Thymus (tissue), 11 donors: ENCODE data around the gene IQGAP3. TPM values are rescaled to one million over a fixed set of nuclear protein-coding genes. Genes with fewer than 3 reads are reported as not detected.

Experiments
- DNase-seq, 9 donors: peaks; one replicate each; pipeline ENCODE4 v3.0.0-alpha.2; 2013; ENCODE audit warnings: low spot score in 9 of 9, low read depth in 6 of 9, missing footprints in 1 of 9
- H3K27ac ChIP-seq, 2 donors: one replicate each; pipeline ENCODE4 v1.5.1; 2013; ENCODE audit warnings: control low read depth in 1 of 2, low read depth in 1 of 2, low read length in 1 of 2, mild to moderate bottlenecking in 1 of 2, moderate library complexity in 1 of 2
- H3K27me3 ChIP-seq, 2 donors: one replicate each; pipeline ENCODE4 v1.5.1; 2013; ENCODE audit warnings: low read length in 1 of 2; ENCODE audit not compliant: control insufficient read depth in 2 of 2, insufficient read depth in 1 of 2
- H3K36me3 ChIP-seq, 2 donors: one replicate each; pipeline ENCODE4 v1.5.1; 2013; ENCODE audit warnings: low read length in 1 of 2, mild to moderate bottlenecking in 1 of 2, moderate library complexity in 1 of 2; ENCODE audit not compliant: control insufficient read depth in 2 of 2, insufficient read depth in 2 of 2
- H3K4me1 ChIP-seq, 2 donors: one replicate each; pipeline ENCODE4 v1.5.1; 2013; ENCODE audit warnings: low read length in 2 of 2; ENCODE audit not compliant: control insufficient read depth in 2 of 2, insufficient read depth in 2 of 2
- H3K4me3 ChIP-seq, 2 donors: one replicate each; pipeline ENCODE4 v1.5.1; 2013; ENCODE audit warnings: low read length in 2 of 2, control low read depth in 1 of 2, mild to moderate bottlenecking in 1 of 2
- H3K9me3 ChIP-seq, 2 donors: one replicate each; pipeline ENCODE4 v1.5.1; 2013; ENCODE audit warnings: low read length in 1 of 2, mild to moderate bottlenecking in 1 of 2; ENCODE audit not compliant: control insufficient read depth in 2 of 2, insufficient read depth in 1 of 2
- WGBS: extraction: QIAGEN DNeasy Blood & Tissue Kit; methylation state at CpG from one replicate; pipeline ENCODE4 v1.1.7; 2013; 5-methylcytosine and 5-hydroxymethylcytosine counted together
- polyA plus RNA-seq: library from polyadenylated mRNA; stranded (reverse); fragments of 200-250 nt; gene quantifications from one replicate; pipeline ENCODE4 v1.2.3, GENCODE V29; 2013
- total RNA-seq: library from RNA; stranded (reverse); fragments of 120-200 nt; gene quantifications from one replicate; pipeline ENCODE4 v1.2.4, GENCODE V29; 2013
- donor health status: healthy.

Gene IQGAP3
- total and polyA plus RNA-seq, 2 donors = 1.0 to 2.5 TPM

GRCh38 chr1:156547434-156547833 lies 24.9 kb downstream of the IQGAP3 start:
- Histone ChIP-seq H3K4me3 (no peak overlapping the region), H3K9me3 (no peaks in the 10 kb centered on the region), H3K27ac (no peak overlapping the region), H3K27me3 (no peaks in the 10 kb centered on the region), H3K36me3 (peaks cover 6 to 10% of the 10 kb centered on the region in 2 donors), H3K4me1 (no peaks in the 10 kb centered on the region)
- DNase-seq = no peak
- 96% methylated on average over 4 of the region's 4 CpGs for WGBS

- no peak overlapping the region for H3K27ac ChIP-seq
- no peak overlapping the region for H3K4me3 ChIP-seq
- H3K4me1 ChIP-seq = no peaks in the 10 kb centered on the region
- no peaks in the 10 kb centered on the region for H3K9me3 ChIP-seq
- H3K27me3 ChIP-seq = no peaks in the 10 kb centered on the region
- 85% methylated on average over 3 of the region's 3 CpGs for WGBS
- peaks cover 6 to 10% of the 10 kb centered on the region in 2 donors for H3K36me3 ChIP-seq
- no peak for DNase-seq
Measured at GRCh38 chr1:156546267-156546666, 26.1 kb downstream of the IQGAP3 start.

GRCh38 chr1:156544592-156545102 lies 27.7 kb downstream of the IQGAP3 start:
- no peak for DNase-seq
- H3K27me3 ChIP-seq = no peaks in the 10 kb centered on the region

GRCh38 chr1:156543066-156543465 lies 29.3 kb downstream of the IQGAP3 start:
- H3K27me3 ChIP-seq = no peaks in the 10 kb centered on the region
- no peaks in the 10 kb centered on the region for H3K4me1 ChIP-seq
- no peak overlapping the region for H3K27ac ChIP-seq
- no peaks in the 10 kb centered on the region for H3K9me3 ChIP-seq
- no peak overlapping the region for H3K4me3 ChIP-seq
- DNase-seq = no peak
- 86% methylated on average over 1 of the region's 1 CpG for WGBS
- H3K36me3 ChIP-seq = peaks cover 14 to 20% of the 10 kb centered on the region in 2 donors

More at GRCh38 chr1:156544592-156545102, 27.7 kb downstream of the IQGAP3 start:
- H3K4me1 ChIP-seq = no peaks in the 10 kb centered on the region
- no peaks in the 10 kb centered on the region for H3K9me3 ChIP-seq
- no peak overlapping the region for H3K27ac ChIP-seq
- H3K36me3 ChIP-seq = peaks cover 9 to 15% of the 10 kb centered on the region in 2 donors
- H3K4me3 ChIP-seq = no peak overlapping the region
- 99% methylated on average over 3 of the region's 3 CpGs for WGBS

GRCh38 chr1:156540955-156541354 lies 31.4 kb downstream of the IQGAP3 start:
- WGBS = 100% methylated on average over 2 of the region's 2 CpGs
- no peak for DNase-seq

GRCh38 chr1:156539818-156540355 lies 32.5 kb downstream of the IQGAP3 start:
- H3K9me3 ChIP-seq = no peaks in the 10 kb centered on the region
- peaks cover 20 to 27% of the 10 kb centered on the region in 2 donors for H3K36me3 ChIP-seq
- no peak overlapping the region for H3K27ac ChIP-seq
- H3K27me3 ChIP-seq = no peaks in the 10 kb centered on the region
- no peaks in the 10 kb centered on the region for H3K4me1 ChIP-seq
- 80% methylated on average over 4 of the region's 4 CpGs for WGBS
- no peak overlapping the region for H3K4me3 ChIP-seq
- DNase-seq = no peak

More at GRCh38 chr1:156540955-156541354, 31.4 kb downstream of the IQGAP3 start:
- H3K36me3 ChIP-seq = peaks cover 17 to 19% of the 10 kb centered on the region in 2 donors
- H3K27ac ChIP-seq = no peak overlapping the region
- H3K4me1 ChIP-seq = no peaks in the 10 kb centered on the region
- no peaks in the 10 kb centered on the region for H3K9me3 ChIP-seq
- H3K4me3 ChIP-seq = no peak overlapping the region
- no peaks in the 10 kb centered on the region for H3K27me3 ChIP-seq

GRCh38 chr1:156538711-156539440 lies 33.5 kb downstream of the IQGAP3 start:
- WGBS = 98% methylated on average over 10 of the region's 10 CpGs
- no peak for DNase-seq
- Histone ChIP-seq H3K4me3 (no peak overlapping the region), H3K9me3 (no peaks in the 10 kb centered on the region), H3K4me1 (no peaks in the 10 kb centered on the region), H3K27me3 (no peaks in the 10 kb centered on the region), H3K27ac (no peak overlapping the region), H3K36me3 (peaks cover 25 to 30% of the 10 kb centered on the region in 2 donors)

GRCh38 chr1:156537027-156537426 lies 35.3 kb downstream of the IQGAP3 start:
- no peak for DNase-seq
- Histone ChIP-seq H3K36me3 (peaks cover 31 to 34% of the 10 kb centered on the region in 2 donors), H3K4me1 (no peaks in the 10 kb centered on the region), H3K27me3 (no peaks in the 10 kb centered on the region), H3K27ac (no peak overlapping the region), H3K4me3 (no peak overlapping the region), H3K9me3 (no peaks in the 10 kb centered on the region)
- 98% methylated on average over 9 of the region's 9 CpGs for WGBS

GRCh38 chr1:156534424-156535060 lies 37.8 kb downstream of the IQGAP3 start:
- H3K4me3 ChIP-seq = no peak overlapping the region
- H3K27ac ChIP-seq = no peak overlapping the region
- H3K36me3 ChIP-seq = peaks cover 27 to 31% of the 10 kb centered on the region in 2 donors
- H3K4me1 ChIP-seq = no peaks in the 10 kb centered on the region
- H3K27me3 ChIP-seq = no peaks in the 10 kb centered on the region
- no peak for DNase-seq
- WGBS = 93% methylated on average over 12 of the region's 12 CpGs
- no peaks in the 10 kb centered on the region for H3K9me3 ChIP-seq
